Esophagus muscularis mucosa (tissue), 2 donors: Measurements from ENCODE around the gene RAB6A.

Experiments
- POLR2A ChIP-seq: fragments of 450-650 bp; IDR thresholded peaks from one replicate; pipeline ENCODE4 v1.6.1; 2017; ENCODE audit warnings: antibody characterized with exemption, moderate library complexity, mild to moderate bottlenecking, low read depth
- POLR2AphosphoS5 ChIP-seq, 2 donors: sonication (generic); formaldehyde crosslinking; IDR thresholded peaks; one replicate each; pipeline ENCODE4 v1.6.1; 2017; ENCODE audit warnings: antibody characterized with exemption in 2 of 2

- TF ChIP-seq POLR2AphosphoS5 (IDR thresholded peaks at IDR 0.05) (peak; percentile 92 to 96), POLR2A (peak; percentile 62)
These were observed at the start of gene RAB6A for GRCh38 chr11:73760679-73761402.
